Brain microvascular endothelial cell (primary cell): Measurements from ENCODE around the gene KIAA1549.
"Not testable (repeated sequence)": the region's sequence is repeated elsewhere in the genome, so short reads cannot be mapped to it uniquely, and the experiment has no call there.

ENCODE experiments used
- DNase-seq: peaks from one replicate; pipeline ENCODE4 v3.0.0-alpha.2; 2020
- H3K27ac ChIP-seq: fragments of 250-450 bp; sonication (Bioruptor Pico); 2 replicates; pipeline ENCODE4 v1.5.1; 2020; ENCODE audit warnings: mild to moderate bottlenecking, moderate library complexity
- H3K27me3 ChIP-seq: fragments of 250-450 bp; sonication (Bioruptor Pico); replicated peaks from 2 replicates; pipeline ENCODE4 v1.5.1; 2020; ENCODE audit warnings: mild to moderate bottlenecking
- H3K36me3 ChIP-seq: fragments of 250-450 bp; sonication (Bioruptor Pico); replicated peaks from 2 replicates; pipeline ENCODE4 v1.5.1; 2020; ENCODE audit warnings: mild to moderate bottlenecking
- H3K4me3 ChIP-seq: 2 replicates; pipeline ENCODE4 v1.5.1; 2011; ENCODE audit warnings: low read depth, mild to moderate bottlenecking, control low read depth, low read length, moderate library complexity
- in situ Hi-C: cut with HindIII; loops from 2 replicates; pipeline ENCODE4 v1.10.0; 2017; ENCODE audit warnings: low sequenced_read_pairs, low pct_ligation_motif_present
- TF ChIP-seq, protein P1 (sequence below): IDR thresholded peaks from 2 replicates; pipeline ENCODE4 v1.5.1; 2011; ENCODE audit warnings: low read depth, mild to moderate bottlenecking, moderate library complexity, low read length, control low read depth, inconsistent platforms; ENCODE audit errors: missing control alignments

KIAA1549 gene

GRCh38 chr7:138944592-138944991, 36.6 kb downstream of the KIAA1549 start:
- H3K4me3 ChIP-seq: no peak overlapping the region
- DNase-seq: no peak
- TF ChIP-seq, protein P1, sequence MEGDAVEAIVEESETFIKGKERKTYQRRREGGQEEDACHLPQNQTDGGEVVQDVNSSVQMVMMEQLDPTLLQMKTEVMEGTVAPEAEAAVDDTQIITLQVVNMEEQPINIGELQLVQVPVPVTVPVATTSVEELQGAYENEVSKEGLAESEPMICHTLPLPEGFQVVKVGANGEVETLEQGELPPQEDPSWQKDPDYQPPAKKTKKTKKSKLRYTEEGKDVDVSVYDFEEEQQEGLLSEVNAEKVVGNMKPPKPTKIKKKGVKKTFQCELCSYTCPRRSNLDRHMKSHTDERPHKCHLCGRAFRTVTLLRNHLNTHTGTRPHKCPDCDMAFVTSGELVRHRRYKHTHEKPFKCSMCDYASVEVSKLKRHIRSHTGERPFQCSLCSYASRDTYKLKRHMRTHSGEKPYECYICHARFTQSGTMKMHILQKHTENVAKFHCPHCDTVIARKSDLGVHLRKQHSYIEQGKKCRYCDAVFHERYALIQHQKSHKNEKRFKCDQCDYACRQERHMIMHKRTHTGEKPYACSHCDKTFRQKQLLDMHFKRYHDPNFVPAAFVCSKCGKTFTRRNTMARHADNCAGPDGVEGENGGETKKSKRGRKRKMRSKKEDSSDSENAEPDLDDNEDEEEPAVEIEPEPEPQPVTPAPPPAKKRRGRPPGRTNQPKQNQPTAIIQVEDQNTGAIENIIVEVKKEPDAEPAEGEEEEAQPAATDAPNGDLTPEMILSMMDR: no peak
- in situ Hi-C loops: no loop called here
- no peaks in the 10 kb centered on the region for H3K27me3 ChIP-seq
- no peaks in the 10 kb centered on the region for H3K36me3 ChIP-seq
- no peak overlapping the region for H3K27ac ChIP-seq

- TF ChIP-seq, protein P1: no peak
- Histone ChIP-seq H3K27me3 (no peaks in the 10 kb centered on the region), H3K4me3 (no peak overlapping the region), H3K27ac (no peak overlapping the region), H3K36me3 (no peaks in the 10 kb centered on the region)
- no peak for DNase-seq
- in situ Hi-C loops: no loop called here
Measured at GRCh38 chr7:138943061-138943460, 38.1 kb downstream of the KIAA1549 start.

GRCh38 chr7:138941545-138941944, 39.6 kb downstream of the KIAA1549 start:
- no peak overlapping the region for H3K4me3 ChIP-seq
- TF ChIP-seq, protein P1: no peak
- no peaks in the 10 kb centered on the region for H3K27me3 ChIP-seq
- no peak for DNase-seq
- no peak overlapping the region for H3K27ac ChIP-seq
- in situ Hi-C loops: no loop called here
- H3K36me3 ChIP-seq: no peaks in the 10 kb centered on the region

DNA sequence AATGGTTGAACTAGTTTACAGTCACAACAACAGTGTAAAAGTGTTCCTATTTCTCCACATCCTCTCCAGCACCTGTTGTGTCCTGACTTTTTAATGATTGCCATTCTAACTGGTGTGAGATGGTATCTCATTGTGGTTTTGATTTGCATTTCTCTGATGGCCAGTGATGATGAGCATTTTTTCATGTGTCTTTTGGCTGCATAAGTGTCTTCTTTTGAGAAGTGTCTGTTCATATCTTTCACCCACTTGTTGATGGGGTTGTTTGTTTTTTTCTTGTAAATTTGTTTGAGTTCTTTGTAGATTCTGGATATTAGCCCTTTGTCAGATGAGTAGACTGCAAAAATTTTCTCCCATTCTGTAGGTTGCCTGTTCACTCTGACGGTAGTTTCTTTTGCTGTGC, 40.6 kb downstream of the KIAA1549 start:
- H3K27ac ChIP-seq, H3K4me3 ChIP-seq, in situ Hi-C loops, DNase-seq, H3K27me3 ChIP-seq, H3K36me3 ChIP-seq: not testable (repeated sequence)

DNA sequence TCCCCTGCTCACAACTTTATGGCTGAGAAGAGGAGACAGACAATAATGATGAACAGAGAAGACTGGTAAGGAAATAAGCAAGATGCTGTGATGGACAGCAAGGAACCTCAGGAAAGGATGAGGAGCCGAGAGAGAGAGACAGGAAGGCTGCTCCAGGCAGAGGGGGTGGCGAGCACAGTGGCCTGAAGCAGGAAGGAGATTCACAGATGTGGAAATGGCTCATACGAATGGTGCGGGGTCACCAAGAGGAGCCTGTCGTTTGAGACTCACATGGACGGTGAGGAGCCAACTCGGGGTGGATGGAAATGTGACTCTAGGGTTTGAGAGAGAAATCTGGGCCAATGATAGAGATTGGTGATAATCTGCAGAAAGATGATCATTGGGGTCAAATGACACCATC, 43.7 kb downstream of the KIAA1549 start:
- Histone ChIP-seq H3K4me3 (no peak overlapping the region), H3K27me3 (no peaks in the 10 kb centered on the region), H3K27ac (no peak overlapping the region), H3K36me3 (no peaks in the 10 kb centered on the region)
- in situ Hi-C loops: no loop called here
- TF ChIP-seq, protein P1: no peak
- DNase-seq: no peak

DNA sequence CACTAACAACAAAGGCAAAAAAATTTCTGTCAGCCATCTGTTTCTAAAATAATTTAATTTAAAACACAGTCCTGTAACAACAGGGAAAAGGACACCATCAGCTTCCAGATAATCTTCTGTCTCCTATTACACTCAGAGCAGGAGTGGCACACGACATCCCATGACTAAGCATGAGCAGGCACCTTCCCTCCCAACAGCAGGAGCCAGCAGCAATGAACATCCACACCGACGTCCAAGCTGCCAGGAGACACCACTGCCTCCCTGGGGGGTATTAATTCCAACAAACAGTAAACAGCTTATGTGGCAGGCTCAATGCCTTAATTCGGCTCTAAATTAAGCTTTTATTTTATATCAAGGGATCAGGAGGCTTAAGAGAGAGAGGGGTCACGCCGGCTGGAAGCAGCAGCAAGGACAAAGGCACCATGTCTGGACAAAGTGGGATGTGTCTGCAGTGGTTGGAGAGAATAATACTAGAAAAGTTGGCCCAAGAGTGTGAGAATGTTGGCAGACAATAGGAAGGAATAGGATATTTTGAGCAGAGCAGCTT, 45.7 kb downstream of the KIAA1549 start:
- Histone ChIP-seq H3K27ac (peak overlapping the region; percentile 79), H3K4me3 (no peak overlapping the region), H3K27me3 (no peaks in the 10 kb centered on the region), H3K36me3 (no peaks in the 10 kb centered on the region)
- peak; percentile 86 for DNase-seq
- TF ChIP-seq, protein P1: no peak
- in situ Hi-C loops: no loop called here
